H1 (cell line): ENCODE measurements around the gene ADGRL3. TPM values are rescaled to one million over a fixed set of nuclear protein-coding genes. Genes with fewer than 3 reads are reported as not detected.

Experiments
- CTCF ChIA-PET: fragments of 300-600 bp; sonication (Branson Sonifier 250); formaldehyde crosslinking; loops from one replicate; lab custom pipeline; 2021; ENCODE audit not compliant: partially characterized antibody; lab: Charles Lee
- POLR2A ChIA-PET: fragments of 300-600 bp; sonication (Branson Sonifier 250); formaldehyde crosslinking; loops from one replicate; lab custom pipeline; 2021; ENCODE audit warnings: inconsistent platforms; ENCODE audit not compliant: partially characterized antibody; lab: Charles Lee
- DNase-seq, 2 experiments: peaks; one replicate each; pipeline versions ENCODE4 v3.0.0 to v3.0.0-alpha.2; 2010 to 2022; ENCODE audit warnings: low spot score in 2 of 2, low read depth in 1 of 2, mixed read lengths in 1 of 2
- FAIRE-seq: peaks from 2 replicates; lab custom pipeline; 2011; peaks lifted over from hg19 to GRCh38; lab: Jason Lieb, UNC
- H2AFZ ChIP-seq: 2 replicates; pipeline ENCODE4 v1.8.1; 2012; ENCODE audit warnings: low read length, inconsistent platforms
- H2AK5ac ChIP-seq: 2 replicates; pipeline ENCODE4 v1.6.1; 2013; ENCODE audit warnings: low read depth, low read length
- H2BK120ac ChIP-seq: replicated peaks from 2 replicates; pipeline ENCODE3; 2013; ENCODE audit warnings: low read depth, low read length, inconsistent platforms
- H2BK12ac ChIP-seq: 2 replicates; pipeline ENCODE4 v1.6.1; 2013; ENCODE audit warnings: low read depth, low read length
- H2BK15ac ChIP-seq: 2 replicates; pipeline ENCODE4 v1.6.1; 2013; ENCODE audit warnings: low read length
- H2BK20ac ChIP-seq: 2 replicates; pipeline ENCODE4 v1.6.1; 2013; ENCODE audit warnings: low read length
- H2BK5ac ChIP-seq: 2 replicates; pipeline ENCODE4 v1.6.1; 2013; ENCODE audit warnings: low read depth, low read length
- H3K14ac ChIP-seq: 2 replicates; pipeline ENCODE4 v1.6.1; 2013; ENCODE audit warnings: inconsistent platforms; ENCODE audit not compliant: insufficient read length
- H3K18ac ChIP-seq: 2 replicates; pipeline ENCODE4 v1.6.1; 2013; ENCODE audit warnings: low read length; ENCODE audit errors: extremely low read depth
- H3K23ac ChIP-seq: 2 replicates; pipeline ENCODE4 v1.6.1; 2013; ENCODE audit warnings: inconsistent platforms; ENCODE audit not compliant: insufficient read length
- H3K23me2 ChIP-seq: 2 replicates; pipeline ENCODE4 v1.6.1; 2013; ENCODE audit warnings: low read depth, low read length
- H3K27ac ChIP-seq: 2 replicates; pipeline ENCODE4 v1.6.1; 2011; ENCODE audit warnings: low read depth, low read length, inconsistent platforms
- H3K27me3 ChIP-seq, 4 experiments: replicated peaks in 1 of 4; 1 replicate in 1 of 4; 2 replicates in 3 of 4; pipeline versions ENCODE4 v1.6.1 to v1.8.1; 2011 to 2013; ENCODE audit warnings: low read length in 3 of 4, mild to moderate bottlenecking in 3 of 4, inconsistent platforms in 2 of 4, mixed read lengths in 2 of 4, moderate library complexity in 1 of 4; ENCODE audit not compliant: control insufficient read depth in 3 of 4, insufficient read depth in 3 of 4; ENCODE audit errors: extremely low read depth in 1 of 4
- H3K36me3 ChIP-seq, 4 experiments: 2 replicates each; pipeline versions ENCODE4 v1.6.1 to v1.8.1; 2011 to 2013; ENCODE audit warnings: mild to moderate bottlenecking in 4 of 4, low read length in 3 of 4, moderate library complexity in 2 of 4, control low read depth in 1 of 4, inconsistent platforms in 1 of 4; ENCODE audit not compliant: insufficient read depth in 4 of 4, control insufficient read depth in 2 of 4
- H3K4ac ChIP-seq: replicated peaks from 2 replicates; pipeline ENCODE3; 2013; ENCODE audit warnings: low read length, low read depth, mixed read lengths, inconsistent platforms; ENCODE audit not compliant: insufficient read length
- H3K4me1 ChIP-seq, 4 experiments: replicated peaks in 1 of 4; 1 replicate in 1 of 4; 2 replicates in 3 of 4; pipeline versions ENCODE4 v1.6.1 to v1.8.1; 2011 to 2013; ENCODE audit warnings: low read length in 3 of 4, inconsistent platforms in 2 of 4, mixed read lengths in 1 of 4; ENCODE audit not compliant: insufficient read depth in 4 of 4, control insufficient read depth in 3 of 4
- H3K4me2 ChIP-seq, 2 experiments: 2 replicates each; pipeline versions ENCODE4 v1.6.1 to v1.8.1; 2011 to 2013; ENCODE audit warnings: low read depth in 2 of 2, low read length in 2 of 2, control low read depth in 1 of 2, inconsistent platforms in 1 of 2, mild to moderate bottlenecking in 1 of 2; ENCODE audit not compliant: insufficient read depth in 1 of 2
- H3K4me3 ChIP-seq, 4 experiments: fragments of 200-600, 300-600 bp in 1 of 4; sonication (generic), shearing (Covaris generic), sonication (Bioruptor Twin) in 1 of 4; 2 replicates each; pipeline versions ENCODE4 v1.5.1 to v1.8.1; 2011 to 2016; ENCODE audit warnings: low read length in 4 of 4, low read depth in 3 of 4, control low read depth in 2 of 4, inconsistent platforms in 2 of 4, mild to moderate bottlenecking in 2 of 4, mixed read lengths in 1 of 4, moderate library complexity in 1 of 4; ENCODE audit not compliant: insufficient read depth in 2 of 4; ENCODE audit errors: extremely low read depth in 1 of 4
- H3K56ac ChIP-seq: replicated peaks from 2 replicates; pipeline ENCODE3; 2013; ENCODE audit warnings: low read depth, mild to moderate bottlenecking, mixed read lengths, low read length, inconsistent platforms; ENCODE audit not compliant: insufficient read length
- H3K79me1 ChIP-seq: 2 replicates; pipeline ENCODE4 v1.6.1; 2013; ENCODE audit warnings: low read depth, low read length, control low read depth
- H3K79me2 ChIP-seq, 2 experiments: 2 replicates each; pipeline versions ENCODE4 v1.6.1 to v1.8.1; 2012 to 2013; ENCODE audit warnings: low read length in 2 of 2, mild to moderate bottlenecking in 2 of 2, inconsistent platforms in 1 of 2; ENCODE audit not compliant: insufficient read depth in 2 of 2, control insufficient read depth in 1 of 2
- H3K9ac ChIP-seq, 4 experiments: replicated peaks in 1 of 4; 1 replicate in 1 of 4; 2 replicates in 3 of 4; pipeline versions ENCODE4 v1.6.1 to v1.8.1; 2011 to 2013; ENCODE audit warnings: low read depth in 3 of 4, low read length in 3 of 4, control low read depth in 2 of 4, mild to moderate bottlenecking in 2 of 4, moderate library complexity in 2 of 4, inconsistent platforms in 1 of 4; ENCODE audit errors: extremely low read depth in 1 of 4
- H3K9me3 ChIP-seq, 2 experiments: 2 replicates each; pipeline versions ENCODE4 v1.6.1 to v1.8.1; 2012 to 2013; ENCODE audit warnings: mild to moderate bottlenecking in 2 of 2, moderate library complexity in 2 of 2, control low read depth in 1 of 2, inconsistent platforms in 1 of 2, low read depth in 1 of 2, low read length in 1 of 2, mixed read lengths in 1 of 2; ENCODE audit not compliant: insufficient read depth in 2 of 2
- H4K20me1 ChIP-seq, 2 experiments: replicated peaks in 1 of 2; 2 replicates each; pipeline versions ENCODE3 to v1.8.1; 2011 to 2013; ENCODE audit warnings: inconsistent platforms in 2 of 2, low read length in 2 of 2, mild to moderate bottlenecking in 1 of 2; ENCODE audit not compliant: insufficient read depth in 2 of 2, control insufficient read depth in 1 of 2
- H4K5ac ChIP-seq: 2 replicates; pipeline ENCODE4 v1.6.1; 2013; ENCODE audit warnings: low read length, low read depth, mixed read lengths, inconsistent platforms; ENCODE audit not compliant: insufficient read length
- H4K8ac ChIP-seq: 2 replicates; pipeline ENCODE4 v1.8.0; 2013; ENCODE audit warnings: mild to moderate bottlenecking, moderate library complexity, low read length, inconsistent platforms; ENCODE audit not compliant: insufficient read depth; ENCODE audit errors: extremely low read depth
- H4K91ac ChIP-seq: replicated peaks from 2 replicates; pipeline ENCODE3; 2013; ENCODE audit warnings: low read length, mixed read lengths, inconsistent platforms; ENCODE audit not compliant: insufficient read length
- ASH2L ChIP-seq: fragments of 200-600, 300-600 bp; sonication (generic); IDR thresholded peaks from one replicate; pipeline ENCODE4 v1.7.1; 2017; ENCODE audit warnings: low read length
- CBX8 ChIP-seq: fragments of 300-800, 300-1000 bp; sonication (generic); IDR thresholded peaks from 2 replicates; pipeline ENCODE4 v1.7.1; 2016; ENCODE audit warnings: low read depth, low read length, borderline replicate concordance
- JUND ChIP-seq: IDR thresholded peaks from 2 replicates; pipeline ENCODE4 v1.6.1; 2011; ENCODE audit warnings: mild to moderate bottlenecking, improper control_type of control experiment, low read length
- KDM1A ChIP-seq: fragments of 200-600, 300-600 bp; sonication (generic); IDR thresholded peaks from 2 replicates; pipeline ENCODE4 v1.7.1; 2016; ENCODE audit warnings: mild to moderate bottlenecking, low read length, borderline replicate concordance
- KDM4A ChIP-seq: IDR thresholded peaks from one replicate; pipeline ENCODE4 v1.7.1; 2012; ENCODE audit warnings: low read depth, mild to moderate bottlenecking, moderate library complexity, low read length, inconsistent platforms; ENCODE audit not compliant: severe bottlenecking
- RFX5 ChIP-seq: IDR thresholded peaks from 2 replicates; pipeline ENCODE4 v1.6.1; 2011; ENCODE audit warnings: low read depth, low read length, improper control_type of control experiment, borderline replicate concordance
- SP2 ChIP-seq: IDR thresholded peaks from 2 replicates; pipeline ENCODE4 v1.6.1; 2012; ENCODE audit warnings: mild to moderate bottlenecking, low read length, inconsistent platforms
- SP4 ChIP-seq: IDR thresholded peaks from 2 replicates; pipeline ENCODE4 v1.6.1; 2012; ENCODE audit warnings: low read length, inconsistent platforms
- TAF1 ChIP-seq: IDR thresholded peaks from 2 replicates; pipeline ENCODE4 v1.6.1; 2011; ENCODE audit warnings: mild to moderate bottlenecking, low read depth, low read length
- TBP ChIP-seq: IDR thresholded peaks from 2 replicates; pipeline ENCODE4 v1.6.1; 2011; ENCODE audit warnings: low read depth, low read length, improper control_type of control experiment
- TEAD4 ChIP-seq: IDR thresholded peaks from 2 replicates; pipeline ENCODE4 v1.6.1; 2012; ENCODE audit warnings: low read depth, low read length, inconsistent platforms, mixed read lengths
- YY1 ChIP-seq: IDR thresholded peaks from 2 replicates; pipeline ENCODE4 v1.6.1; 2011; ENCODE audit warnings: low read depth, mild to moderate bottlenecking, low read length
- ZNF274 ChIP-seq: IDR thresholded peaks from 2 replicates; pipeline ENCODE4 v1.7.0; 2012; ENCODE audit warnings: low read length, borderline replicate concordance; ENCODE audit errors: extremely low read depth
- WGBS, 2 experiments: shearing (Covaris generic) in 1 of 2; methylation state at CpG; one replicate each; pipeline versions ENCODE4 v1.1.6 to v1.1.7; 2013 to 2015; ENCODE audit warnings: low lambda C conversion rate in 2 of 2, mixed read lengths in 2 of 2, inconsistent platforms in 1 of 2, low coverage in 1 of 2, missing lambda C conversion rate in 1 of 2; ENCODE audit not compliant: insufficient replicate concordance in 2 of 2, insufficient coverage in 1 of 2, insufficient read length in 1 of 2; ENCODE audit errors: extremely low coverage in 1 of 2, missing lambda C conversion rate in 1 of 2; 5-methylcytosine and 5-hydroxymethylcytosine counted together
- polyA plus RNA-seq, 7 experiments: library from polyadenylated mRNA; depleted of rRNA in 3 of 7; stranded (reverse) in 5 of 7; unstranded in 2 of 7; fragments of >200 nt in 5 of 7; fragments of 200-250 nt in 2 of 7; gene quantifications; 1 replicate in 5 of 7; 2 replicates in 1 of 7; 4 replicates in 1 of 7; pipeline versions ENCODE4 v1.2.1 to v1.2.3, GENCODE V29; 2011 to 2013; ENCODE audit warnings: missing spikeins in 2 of 7, mixed read lengths in 2 of 7
- total RNA-seq: library from RNA; stranded (reverse); fragmentation: NEBNext Ultra II Directional; extraction: Animal tissue kit (Norgen Biotek cat#: 25700); gene quantifications from 2 replicates; pipeline ENCODE4 v1.2.1, GENCODE V29; 2021
- TF ChIP-seq, protein P1 (sequence below): IDR thresholded peaks from 2 replicates; pipeline ENCODE4 v1.6.1; 2012; ENCODE audit warnings: inconsistent platforms

Gene ADGRL3
- total and polyA plus RNA-seq, 2 of the 8 experiments (the other 6 are each of a cell fraction or from before 2014, with no cell fraction given) = 6.6 to 13.0 TPM

DNA sequence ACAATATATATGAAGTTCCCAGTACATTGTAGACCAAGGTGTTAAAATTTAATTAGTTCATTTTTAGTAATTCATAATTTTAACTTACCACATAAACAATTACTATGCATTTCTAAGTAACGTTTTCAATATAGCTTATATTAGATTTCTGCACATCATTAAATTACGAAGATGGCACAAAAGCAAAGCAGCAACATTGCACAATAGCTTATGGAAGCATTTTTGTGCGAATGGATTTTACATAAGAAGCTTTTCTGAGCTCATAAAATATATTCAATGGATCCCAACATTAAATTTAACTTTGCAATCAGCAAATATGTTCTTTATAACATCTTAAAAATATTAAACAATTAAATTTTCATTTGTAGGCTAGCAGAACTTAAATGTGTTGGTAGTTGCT is 875.4 kb downstream of the ADGRL3 start:
- CTCF ChIA-PET = interaction anchor here (0.6 kb wide), 1 partner anchor 1150 kb away, joined by 3 read pairs; no protein-coding TSS in a partner anchor
- H3K23ac ChIP-seq = no peak overlapping the region
- WGBS, 2 experiments = 91% methylated on average over 3 of the region's 3 CpGs; no CpG with 5 or more reads in 1 of the 2 experiments
- TF ChIP-seq ZNF274 = no peak
- TF ChIP-seq TBP = no peak
- TF ChIP-seq CBX8 = no peak
- no peak for TF ChIP-seq RFX5
- TF ChIP-seq ASH2L = no peak
- TF ChIP-seq SP2 = no peak
- no peak for TF ChIP-seq TAF1
- TF ChIP-seq KDM1A = no peak
- no peak for TF ChIP-seq KDM4A
- TF ChIP-seq TEAD4 = no peak
- TF ChIP-seq, protein P1, sequence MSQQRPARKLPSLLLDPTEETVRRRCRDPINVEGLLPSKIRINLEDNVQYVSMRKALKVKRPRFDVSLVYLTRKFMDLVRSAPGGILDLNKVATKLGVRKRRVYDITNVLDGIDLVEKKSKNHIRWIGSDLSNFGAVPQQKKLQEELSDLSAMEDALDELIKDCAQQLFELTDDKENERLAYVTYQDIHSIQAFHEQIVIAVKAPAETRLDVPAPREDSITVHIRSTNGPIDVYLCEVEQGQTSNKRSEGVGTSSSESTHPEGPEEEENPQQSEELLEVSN = no peak
- no peak for TF ChIP-seq SP4
- no peak for TF ChIP-seq YY1
- no peak for TF ChIP-seq JUND

More for the DNA sequence above, 875.4 kb downstream of the ADGRL3 start:
- Histone ChIP-seq H2BK120ac (no peak overlapping the region), H2BK5ac (no peak overlapping the region), H4K91ac (no peak overlapping the region), H3K56ac (no peak overlapping the region), H3K23me2 (no peaks in the 10 kb centered on the region), H2BK20ac (no peak overlapping the region), H3K14ac (no peak overlapping the region), H3K27me3 (no peaks in the 10 kb centered on the region), H3K9me3 (no peaks in the 10 kb centered on the region), H4K8ac (no peak overlapping the region), H3K79me2 (no peaks in the 10 kb centered on the region), H4K5ac (no peak overlapping the region), H3K4me1 (peaks cover 0 to 3% (median 2%) of the 10 kb centered on the region in 4 experiments; a peak in 2 of 7 replicates), H3K36me3 (no peaks in the 10 kb centered on the region), H3K4me2 (no peak overlapping the region), H2BK15ac (no peak overlapping the region), H3K4me3 (no peak overlapping the region), H3K18ac (no peak overlapping the region), H3K27ac (no peak overlapping the region), H3K4ac (no peak overlapping the region), H4K20me1 (no peaks in the 10 kb centered on the region), H2BK12ac (no peak overlapping the region), H3K9ac (no peak overlapping the region), H2AFZ (no peak overlapping the region), H2AK5ac (no peak overlapping the region), H3K79me1 (no peaks in the 10 kb centered on the region)
- FAIRE-seq = no peak
- DNase-seq = no peak
- POLR2A ChIA-PET = no interaction called here
